ENCODE data around the gene ADAM12.

Gene ADAM12

DNA sequence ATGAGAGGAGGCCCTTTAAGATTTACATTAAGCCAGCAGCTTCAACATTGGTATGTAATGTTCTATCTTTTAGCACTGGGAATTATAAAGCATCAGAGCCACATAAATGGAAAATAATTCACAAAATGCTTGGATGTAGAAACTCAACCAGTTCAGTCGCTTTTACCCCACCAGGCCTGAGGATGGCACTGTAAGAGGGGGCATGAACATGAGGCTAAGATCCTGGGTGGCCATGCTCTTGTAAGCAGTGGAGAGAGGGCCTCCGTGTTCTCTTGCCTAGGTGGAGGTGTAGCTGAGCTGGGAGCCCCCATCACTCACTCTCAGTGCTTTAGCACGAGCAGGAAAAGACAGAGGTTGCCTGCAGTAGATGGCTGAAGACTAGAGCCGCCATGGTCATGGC, 253.1 kb downstream of the ADAM12 start:
- DNase-seq: no peak

DNA sequence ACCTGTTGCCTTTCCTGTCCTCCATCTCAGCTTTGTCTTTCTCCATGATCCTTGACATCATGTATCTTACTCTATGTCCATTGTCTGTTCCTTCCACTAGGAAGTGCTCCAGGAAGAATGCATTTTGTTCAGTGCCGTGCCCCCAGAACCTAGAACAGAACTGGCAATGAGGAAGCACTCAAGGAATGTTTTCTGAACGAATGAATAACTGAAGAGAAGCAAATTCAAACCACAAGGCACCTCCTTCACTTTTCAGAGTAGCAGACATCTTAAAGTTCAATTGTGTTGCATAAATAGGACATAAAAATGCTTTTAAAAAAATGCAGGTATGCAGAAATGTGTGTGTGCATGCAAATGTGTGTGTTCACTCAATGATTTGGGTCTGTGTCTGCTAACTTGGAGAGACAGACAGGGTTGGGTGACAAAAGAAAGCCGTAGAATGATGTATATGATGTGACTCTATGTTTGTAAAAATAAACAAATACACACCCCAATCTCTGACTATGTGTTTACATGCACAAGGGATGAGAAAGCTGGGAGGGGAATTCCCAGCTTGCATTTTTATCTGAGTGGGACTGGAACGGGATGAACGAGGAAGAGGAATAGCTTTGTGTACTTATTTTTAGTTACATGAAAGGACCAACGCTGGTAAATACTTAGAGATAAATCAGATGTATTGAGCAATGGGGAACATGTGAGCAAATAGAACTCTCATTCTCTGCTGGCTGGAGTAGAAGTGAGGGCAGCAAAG, 254.2 kb downstream of the ADAM12 start:
- DNase-seq: no peak

DNA sequence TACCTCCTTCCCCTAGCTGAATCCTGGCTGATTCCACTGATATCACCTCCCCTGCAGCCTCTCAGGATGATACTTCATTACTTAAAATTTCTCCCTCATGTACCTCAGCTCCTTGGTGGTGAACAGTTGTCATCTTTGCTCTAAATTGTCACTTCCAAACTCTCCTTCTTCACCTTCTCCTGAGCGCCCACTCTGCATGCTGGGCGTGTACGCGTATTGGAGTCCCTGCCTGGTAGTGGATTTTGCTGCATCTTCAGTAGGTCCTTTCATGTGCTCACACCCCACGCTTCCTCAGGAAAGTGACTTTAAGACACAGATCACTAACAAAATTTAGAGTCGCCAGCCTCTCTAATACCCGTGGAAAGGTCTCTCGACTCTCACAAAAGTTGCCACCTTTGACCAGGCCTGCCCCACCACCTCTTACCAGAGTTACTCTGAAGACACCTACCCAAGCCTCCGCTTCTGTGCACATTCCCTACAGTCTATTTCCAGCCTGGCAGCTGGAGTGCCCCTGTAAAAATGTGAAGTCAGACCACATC, 255.1 kb downstream of the ADAM12 start:
- DNase-seq: no peak

DNA sequence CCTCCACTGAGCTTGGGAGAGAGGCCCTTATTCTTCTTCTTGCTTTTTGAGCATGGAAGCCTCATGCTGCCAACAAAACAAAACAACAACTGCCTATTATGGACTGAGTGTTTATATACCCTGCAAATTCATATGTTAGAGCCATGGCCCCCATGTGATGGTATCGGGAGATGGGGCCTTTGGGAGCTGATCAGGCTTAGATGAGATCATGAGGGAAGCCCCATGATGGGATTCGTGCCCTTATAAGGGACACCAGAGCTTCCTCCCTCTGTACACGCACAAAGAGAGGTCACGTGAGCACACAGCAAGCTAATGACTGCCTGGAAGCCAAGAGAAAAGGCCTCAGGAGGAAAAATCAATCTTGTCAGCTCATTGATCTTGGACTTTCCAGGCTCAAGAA, 256.9 kb downstream of the ADAM12 start:
- DNase-seq: no peak

DNA sequence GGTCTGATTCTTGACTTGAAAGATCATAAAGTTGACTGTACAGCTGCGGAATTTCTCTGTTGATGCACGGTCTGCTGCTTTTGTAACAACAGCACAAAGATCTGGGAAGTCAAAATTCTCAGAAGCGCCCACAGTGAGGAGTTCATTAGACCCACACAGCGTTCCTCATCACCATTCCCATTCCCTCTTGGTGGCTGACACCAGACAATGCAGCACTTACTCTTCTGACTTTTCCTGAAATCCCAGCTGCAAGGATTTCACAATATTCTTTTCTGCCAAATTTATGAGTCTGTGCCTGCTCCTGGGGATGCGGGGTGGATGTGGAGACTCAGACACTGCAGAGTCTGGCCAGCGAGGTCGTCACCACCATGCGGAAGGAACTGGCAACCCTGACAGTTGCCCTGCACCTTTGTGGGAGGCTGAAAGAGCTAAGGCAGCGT, 258.0 kb downstream of the ADAM12 start:
- no peak for DNase-seq

DNA sequence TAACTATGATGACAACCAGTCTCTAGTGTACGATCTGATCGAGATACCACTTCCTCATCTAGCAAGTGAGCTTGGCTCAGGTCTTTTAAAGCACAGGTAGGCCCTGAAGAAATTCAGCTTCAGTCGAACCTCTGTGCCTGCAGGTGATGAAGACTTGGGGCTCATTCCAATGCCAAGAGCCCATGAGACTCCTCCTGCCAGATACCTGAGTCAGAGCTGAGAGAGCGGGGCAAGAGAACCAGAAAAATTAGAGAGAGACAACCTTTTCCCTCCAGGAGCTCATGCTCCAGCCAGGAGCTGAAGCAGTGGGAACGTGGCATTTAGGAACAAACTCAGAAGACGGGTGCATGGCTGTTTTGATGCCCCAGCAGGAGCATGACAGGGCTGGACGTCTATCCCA, 259.3 kb downstream of the ADAM12 start:
- DNase-seq: no peak

DNA sequence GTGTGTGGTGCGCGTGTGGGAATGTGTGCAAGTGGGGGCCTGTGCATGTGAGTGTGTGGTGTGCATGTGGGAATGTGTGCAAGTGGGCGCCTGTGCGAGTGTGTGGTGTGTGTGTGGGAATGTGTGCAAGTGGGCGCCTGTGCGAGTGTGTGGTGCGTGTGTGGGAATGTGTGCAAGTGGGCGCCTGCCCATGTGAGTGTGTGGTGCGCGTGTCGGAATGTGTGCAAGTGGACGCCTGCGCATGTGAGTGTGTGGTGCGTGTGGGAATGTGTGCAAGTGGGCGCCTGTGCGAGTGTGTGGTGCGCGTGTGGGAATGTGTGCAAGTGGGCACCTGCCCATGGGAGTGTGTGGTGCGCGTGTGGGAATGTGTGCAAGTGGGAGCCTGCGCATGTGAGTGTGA, 259.7 kb downstream of the ADAM12 start:
- DNase-seq: no peak

DNA sequence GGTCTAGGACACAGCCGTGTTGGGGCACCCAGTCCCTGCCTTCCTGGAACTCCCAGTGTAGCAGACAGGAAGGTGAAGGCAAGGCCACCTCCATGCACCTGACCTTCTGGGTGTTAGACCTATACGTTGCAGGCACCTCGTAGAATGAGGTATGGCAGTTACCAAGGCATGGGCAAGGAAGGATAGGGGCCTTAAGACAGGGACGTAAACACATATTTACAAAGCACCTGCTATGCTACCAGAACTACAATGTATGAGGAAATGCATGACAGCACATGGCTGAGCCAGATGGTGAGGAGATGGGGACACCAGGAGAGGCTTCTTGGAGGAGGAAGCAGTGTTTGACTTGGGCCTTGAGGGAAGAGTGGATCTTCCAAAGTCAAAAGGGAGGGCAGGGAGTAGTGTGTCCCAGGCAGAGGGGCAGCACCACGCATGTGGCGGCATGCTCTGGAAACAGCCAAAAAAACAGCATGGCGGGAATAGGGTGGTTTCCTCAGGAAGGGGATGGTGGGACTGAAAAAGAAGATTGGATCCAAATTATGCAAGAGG, 260.7 kb downstream of the ADAM12 start:
- no peak for DNase-seq

DNA sequence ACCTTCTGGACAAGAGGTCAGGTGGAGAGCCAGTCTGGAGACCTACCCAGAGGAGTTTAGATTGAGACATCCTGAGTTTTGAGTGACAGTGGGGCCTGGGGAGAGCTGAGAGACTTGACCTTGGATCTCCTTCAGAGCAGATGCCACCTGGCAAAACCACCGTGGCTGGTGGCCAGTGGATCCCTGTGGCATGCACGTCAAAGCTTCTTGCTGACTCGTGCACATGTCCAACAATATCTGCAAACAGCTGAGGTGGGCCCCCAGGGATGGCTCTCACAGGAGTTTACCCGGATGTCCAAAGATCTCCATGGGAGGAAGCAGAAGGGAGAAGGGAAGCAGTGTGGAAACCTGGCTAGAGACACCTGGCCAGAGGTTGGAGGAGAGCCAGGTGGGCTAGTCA, 261.4 kb downstream of the ADAM12 start:
- no peak for DNase-seq

DNA sequence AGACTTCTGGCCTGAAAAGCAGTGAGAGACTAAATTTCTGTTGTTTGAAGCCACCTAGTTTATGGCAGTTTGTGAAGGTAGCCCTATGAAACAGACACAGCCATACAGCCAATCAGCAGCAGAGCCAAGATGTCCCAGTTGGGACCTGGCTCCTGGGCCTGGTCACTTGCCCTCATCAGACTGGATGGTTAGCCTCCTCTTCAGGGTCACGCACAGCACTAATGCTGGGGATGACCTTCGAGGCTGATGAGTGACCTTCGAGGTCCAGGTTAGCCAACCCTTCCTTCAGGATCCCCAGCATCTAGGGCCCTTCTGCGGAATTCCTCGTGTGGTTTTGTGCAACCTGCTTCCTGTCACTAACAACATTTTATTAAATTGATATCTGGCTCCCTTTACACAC, 262.3 kb downstream of the ADAM12 start:
- no peak for DNase-seq

DNA sequence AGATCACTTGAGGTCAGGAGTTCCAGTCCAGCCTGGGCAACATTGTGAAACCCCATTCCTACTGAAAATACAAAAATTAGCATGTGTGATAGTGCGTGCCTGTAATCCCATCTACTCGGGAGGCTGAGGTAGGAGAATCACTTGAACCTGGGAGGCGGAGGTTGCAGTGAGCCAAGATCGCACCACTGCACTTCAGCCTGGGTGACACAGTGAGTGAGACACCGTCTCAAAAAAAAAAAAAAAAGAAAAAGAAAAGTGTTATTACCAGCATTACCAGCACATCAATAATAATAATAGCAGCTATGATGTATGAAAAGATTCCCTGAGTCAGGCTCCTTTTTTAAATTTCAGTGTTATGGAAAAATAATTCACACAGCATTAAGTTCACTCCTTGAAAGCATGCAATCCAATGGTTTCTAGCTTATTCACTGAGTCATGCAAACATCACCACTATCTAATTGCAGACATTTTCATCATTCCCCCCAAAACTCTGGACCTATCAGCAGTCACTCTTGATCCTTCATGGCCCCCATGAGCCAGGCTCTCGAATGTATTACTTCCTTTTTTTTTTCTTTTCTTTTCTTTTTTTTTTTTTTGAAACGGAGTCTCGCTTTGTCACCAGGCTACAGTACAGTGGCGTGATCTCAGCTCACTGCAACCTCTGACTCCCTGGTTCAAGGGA, 263.5 kb downstream of the ADAM12 start:
- no peak for DNase-seq

DNA sequence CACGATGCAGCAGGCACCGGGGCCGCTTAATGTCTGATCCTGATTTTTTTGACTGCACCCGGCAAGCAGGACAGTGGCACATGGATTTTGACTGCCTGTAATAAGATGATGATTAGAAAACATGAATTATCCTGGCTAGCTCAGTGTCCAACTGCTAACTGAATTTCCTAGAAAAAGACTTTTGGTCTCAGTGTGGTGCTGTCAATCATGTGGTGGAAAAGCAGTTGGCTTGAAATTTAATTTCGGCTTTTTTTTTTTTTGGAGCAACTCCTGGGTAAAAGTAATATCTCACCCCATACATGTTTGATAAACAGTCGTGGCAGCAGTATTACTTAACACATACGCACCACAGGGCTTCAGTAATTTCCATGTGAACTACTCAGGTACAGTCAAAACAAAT, 264.2 kb downstream of the ADAM12 start:
- DNase-seq: no peak

DNA sequence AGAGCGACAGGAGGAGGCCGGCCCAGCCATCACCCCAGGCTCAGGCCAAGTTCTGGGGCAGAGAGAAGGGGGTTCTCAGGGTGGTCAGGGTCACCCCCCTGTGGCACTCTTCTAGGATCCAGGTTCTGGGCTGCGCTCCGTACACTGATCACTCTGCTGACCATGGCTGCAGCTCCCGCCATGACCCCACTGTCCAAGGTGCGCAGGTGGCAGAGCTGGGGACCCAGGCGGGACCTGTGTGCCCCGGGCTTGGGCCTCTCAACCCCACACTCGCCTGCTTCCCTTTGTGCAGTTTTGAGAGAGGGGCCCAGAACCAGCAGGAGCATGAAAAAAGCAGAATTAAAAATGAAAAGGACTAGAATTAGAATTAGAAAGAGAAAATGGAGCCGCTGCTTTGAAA, 264.8 kb downstream of the ADAM12 start:
- DNase-seq: no peak

DNA sequence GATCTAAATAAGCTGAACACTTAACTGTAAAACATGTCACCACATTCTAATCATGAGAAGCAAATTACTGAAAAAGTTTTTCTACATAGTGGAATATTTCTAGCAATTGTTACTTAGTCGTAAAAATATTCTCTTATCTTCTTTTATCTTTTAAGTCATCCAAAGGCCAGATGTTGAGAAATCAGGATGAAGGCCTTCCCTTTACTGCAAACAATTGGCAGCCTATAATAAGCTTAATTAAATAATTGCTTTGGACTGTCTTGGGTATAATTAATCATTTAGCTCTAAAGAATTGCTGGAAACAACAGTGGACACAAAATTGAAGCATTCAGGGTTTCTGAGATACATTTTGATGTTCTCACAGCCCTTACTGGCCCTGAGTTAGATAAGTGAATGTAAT, 265.4 kb downstream of the ADAM12 start:
- DNase-seq: no peak

DNA sequence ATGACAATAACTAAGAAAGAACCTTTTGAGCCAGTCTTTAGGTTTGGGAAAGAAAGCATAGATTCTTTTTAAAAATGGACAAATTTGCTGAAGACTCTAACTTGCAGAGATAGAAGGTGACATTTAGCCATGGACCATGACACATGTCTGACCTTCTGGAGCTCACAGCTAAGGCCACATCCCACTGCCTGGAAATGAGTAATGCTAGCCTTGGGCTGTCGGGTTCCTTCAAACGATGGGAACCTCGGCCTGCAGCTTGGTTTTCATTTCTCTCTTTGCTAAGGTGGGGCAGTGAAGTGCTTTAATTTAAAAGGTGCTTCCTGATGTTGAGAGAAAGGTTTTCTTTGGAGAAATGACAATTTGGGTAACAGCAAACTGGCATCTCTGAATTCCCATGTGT, 268.7 kb downstream of the ADAM12 start:
- DNase-seq: no peak

DNA sequence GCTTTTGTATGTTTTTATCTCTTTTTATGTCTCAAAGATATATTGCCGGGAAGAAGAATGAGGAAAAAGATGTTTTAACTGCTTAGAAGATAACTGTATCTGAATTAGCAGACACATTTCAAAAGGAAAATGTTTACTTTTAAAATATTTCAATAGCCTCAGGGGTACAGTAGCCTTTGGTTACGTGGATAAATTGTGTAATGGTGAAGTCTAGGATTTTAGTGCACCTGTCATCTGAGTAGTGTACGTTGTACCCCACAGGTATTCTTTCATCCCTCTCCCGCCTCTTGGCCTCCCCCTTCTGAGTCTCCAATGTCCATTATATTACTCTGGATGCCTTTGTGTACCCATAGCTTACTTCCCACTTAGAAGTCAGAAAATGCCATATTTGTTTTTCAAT, 269.8 kb downstream of the ADAM12 start:
- no peak for DNase-seq

DNA sequence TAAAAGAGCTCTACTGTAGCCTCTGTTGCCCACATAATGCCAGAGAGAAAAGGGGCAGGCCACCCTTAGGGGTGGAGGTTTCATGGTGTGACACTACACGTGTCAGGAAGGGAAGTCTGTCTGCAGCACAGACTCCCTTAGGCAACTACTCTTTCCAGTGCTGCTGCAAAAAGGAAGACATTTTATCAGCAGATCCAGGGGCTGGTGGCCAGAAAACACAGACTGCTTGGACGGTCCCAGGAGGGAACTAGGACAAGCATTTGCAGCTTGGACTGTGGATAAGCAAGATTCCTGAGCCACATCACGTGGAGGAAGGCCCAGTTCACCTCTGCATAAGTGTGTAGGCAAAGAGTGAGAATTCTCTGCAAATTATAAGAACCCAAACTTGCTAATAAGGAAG, 271.1 kb downstream of the ADAM12 start:
- no peak for DNase-seq

DNA sequence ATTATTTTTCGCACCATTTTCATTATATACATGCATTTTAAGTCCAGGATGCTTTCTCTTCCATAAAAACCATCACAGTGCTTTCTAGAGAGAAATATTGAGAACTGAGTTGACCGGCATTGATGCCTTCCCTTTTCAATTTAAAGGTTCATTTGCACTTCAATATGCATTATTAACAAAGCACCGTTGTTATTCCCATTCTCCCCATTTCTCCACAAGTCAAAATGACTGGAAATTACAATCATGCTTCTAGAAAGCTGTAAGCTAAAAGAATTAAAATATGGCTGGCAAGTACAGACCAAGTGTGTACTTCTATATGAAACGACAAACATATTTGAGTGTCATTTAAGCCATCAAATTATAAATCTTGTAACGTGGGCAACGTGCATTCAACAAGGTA, 272.4 kb downstream of the ADAM12 start:
- no peak for DNase-seq

DNA sequence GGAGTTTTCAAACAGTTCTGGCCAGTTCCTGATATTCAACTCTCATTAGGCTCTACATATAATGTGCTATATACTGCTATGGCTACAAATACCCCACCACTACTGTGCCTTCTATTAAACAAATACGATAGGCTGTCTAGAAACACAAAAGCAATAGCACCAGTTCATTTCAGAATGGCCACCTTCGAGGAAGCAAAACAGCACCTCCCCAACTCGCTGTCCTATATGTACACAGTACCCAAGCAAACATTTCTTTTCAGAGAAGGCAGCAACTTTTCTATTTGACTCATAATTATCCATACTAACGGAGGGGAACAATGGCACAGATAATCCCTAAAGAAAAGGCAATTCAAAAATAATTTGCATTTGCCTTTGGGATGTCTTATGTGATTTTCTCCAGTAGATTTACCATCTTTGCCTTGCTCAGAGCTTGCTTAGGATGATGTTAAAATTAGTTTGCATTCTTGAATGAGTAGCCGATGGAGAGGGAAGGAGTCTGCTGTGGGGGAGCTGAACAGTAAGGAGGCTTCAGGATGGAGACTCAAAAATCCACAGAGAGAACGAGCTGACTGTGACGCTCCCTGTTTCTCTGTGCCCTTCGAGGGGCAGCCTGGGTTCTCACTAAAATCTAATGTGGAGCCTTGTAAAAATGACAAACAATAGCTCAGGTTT, 273.3 kb downstream of the ADAM12 start:
- no peak for DNase-seq

DNA sequence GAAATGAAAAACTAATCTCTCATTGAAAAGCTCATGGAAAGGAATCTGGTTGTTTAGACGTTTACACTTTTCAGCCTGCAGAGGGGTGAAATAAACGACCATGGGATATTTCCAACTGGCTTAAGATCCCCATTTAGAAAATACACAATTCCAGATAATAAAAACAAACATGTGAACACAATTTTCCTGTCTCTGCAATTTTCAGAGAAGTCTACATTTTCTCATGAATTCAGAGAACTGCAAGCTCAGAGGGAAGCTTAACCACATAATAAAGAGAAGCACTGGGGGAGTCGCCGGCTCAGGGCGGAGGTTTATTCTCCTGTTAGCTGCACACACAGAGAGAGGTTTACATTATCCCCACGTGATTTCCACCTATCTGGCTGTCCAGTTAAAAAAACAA, 276.8 kb downstream of the ADAM12 start:
- DNase-seq: no peak

DNA sequence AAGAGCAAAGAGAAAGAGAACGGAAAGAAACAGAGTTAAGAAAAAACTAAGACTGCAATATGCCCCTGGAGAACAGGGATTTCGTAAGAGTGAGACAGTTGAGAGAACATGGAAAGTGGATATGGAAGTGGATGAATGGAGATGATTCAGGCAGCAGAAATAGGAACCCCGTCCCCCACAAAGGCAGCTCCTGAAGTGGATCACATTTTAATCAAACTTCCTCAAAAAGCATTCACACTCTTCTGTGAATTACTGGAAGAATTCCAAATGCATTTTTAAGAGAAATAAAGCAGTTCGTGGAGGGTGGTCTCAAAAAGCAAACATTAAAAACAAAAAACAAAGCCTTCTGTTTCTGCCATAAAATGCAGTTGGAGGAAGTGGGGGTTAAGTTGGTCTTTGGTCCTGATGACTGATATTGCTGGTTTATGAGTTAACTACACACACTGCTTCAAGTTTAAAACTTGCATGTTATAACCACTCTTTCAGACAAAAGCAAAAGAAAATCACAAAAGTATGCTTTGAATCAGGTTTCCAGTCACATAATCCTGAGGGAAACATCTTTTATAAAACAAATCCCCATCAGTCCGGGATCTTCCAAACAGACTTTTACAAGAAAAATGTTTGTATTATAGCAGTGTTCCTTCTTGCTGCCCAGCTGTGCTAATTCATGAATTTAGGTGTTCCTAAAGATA, 277.6 kb downstream of the ADAM12 start:
- DNase-seq: no peak

DNA sequence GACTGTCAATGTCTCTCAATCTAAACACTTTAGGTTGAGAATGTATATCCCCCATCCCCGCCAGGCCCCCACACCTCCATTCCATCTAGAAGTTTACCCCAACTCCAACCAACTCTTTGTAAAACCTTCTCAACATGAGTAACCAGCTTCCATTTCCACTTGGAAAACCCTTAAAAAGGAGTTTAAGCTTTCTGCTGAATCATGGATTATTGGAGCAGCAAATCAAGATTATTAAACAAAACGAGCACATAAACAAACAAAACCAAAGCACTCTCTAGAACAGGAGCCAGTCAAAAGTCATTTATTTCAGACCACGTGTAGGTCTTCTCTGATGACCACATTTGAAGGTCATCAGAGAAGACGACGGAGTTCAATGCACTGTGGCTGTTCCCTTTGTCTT, 278.4 kb downstream of the ADAM12 start:
- DNase-seq: no peak

DNA sequence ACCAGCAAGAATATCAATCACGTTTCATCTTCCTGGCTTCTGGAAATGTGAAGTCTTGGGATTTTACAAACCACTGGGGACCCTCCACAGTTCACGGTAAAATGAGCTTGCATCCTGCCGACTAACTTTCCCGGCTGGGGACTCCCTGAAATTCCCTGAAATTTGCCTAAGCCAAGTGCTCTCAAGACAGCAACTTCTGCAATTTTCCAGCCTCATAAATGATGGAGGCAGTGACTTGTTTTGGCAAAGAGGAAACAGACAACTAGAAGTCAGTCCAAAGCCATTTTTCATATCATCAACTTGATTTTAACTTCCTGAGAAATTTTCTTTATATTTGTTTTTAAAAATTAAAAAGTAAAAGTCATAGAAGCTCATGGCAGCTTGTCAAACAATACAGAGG, 279.6 kb downstream of the ADAM12 start:
- DNase-seq: no peak

Data from NCI-H1436 treated with DMSO at 0.1 percent for 48 hours (cell line).